ENCODE measurements around the gene TINAGL1.

TINAGL1 gene

DNA sequence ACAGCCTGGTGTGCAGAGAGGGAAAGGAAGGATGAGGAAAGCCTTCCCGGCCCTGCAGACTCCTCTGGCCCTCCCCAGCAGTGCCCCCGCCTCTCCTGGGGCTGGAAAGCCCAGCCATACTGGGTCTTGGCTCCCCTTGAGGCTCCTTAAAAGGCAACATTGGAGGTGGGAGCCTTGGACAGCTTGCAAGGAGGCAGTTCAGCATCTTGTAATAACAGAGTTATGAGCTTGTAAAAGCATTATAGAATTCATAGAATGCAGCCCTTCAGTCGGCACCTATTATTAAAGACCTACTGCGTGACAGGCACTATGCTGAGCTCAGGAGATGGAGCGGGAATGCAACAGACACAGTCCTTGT, 4.2 kb downstream of the TINAGL1 start:
- DNase-seq = no peak
- Histone ChIP-seq H3K23ac (ENCODE audit: low read length) (no peak overlapping the region), H3K4me3 (ENCODE audit: low read length) (no peak overlapping the region), H3K18ac (ENCODE audit: low read length) (no peak overlapping the region), H3K4ac (ENCODE audit: low read depth, low read length) (no peak overlapping the region), H2AK5ac (ENCODE audit: low read length) (no peak overlapping the region), H3K36me3 (ENCODE audit: control insufficient read depth, insufficient read depth, low read length) (no peaks in the 10 kb centered on the region), H3K79me2 (ENCODE audit: control insufficient read depth, insufficient read depth, low read length) (no peaks in the 10 kb centered on the region), H2BK5ac (ENCODE audit: low read length) (no peak overlapping the region), H4K5ac (ENCODE audit: low read length) (no peak overlapping the region), H3K27ac (ENCODE audit: low read depth, low read length) (no peak overlapping the region), H3K27me3 (ENCODE audit: insufficient read depth, low read length, poor library complexity) (no peaks in the 10 kb centered on the region), H3K56ac (ENCODE audit: low read length) (peak overlapping the region; percentile 53), H3K4me1 (ENCODE audit: control insufficient read depth, low read depth, low read length) (peaks cover 11% of the 10 kb centered on the region), H4K8ac (ENCODE audit: low read depth, low read length) (no peak overlapping the region), H3K4me2 (ENCODE audit: low read length) (no peak overlapping the region), H2BK120ac (ENCODE audit: low read depth, low read length) (no peak overlapping the region), H2BK15ac (replicated peaks; ENCODE audit: low read depth) (no peak overlapping the region), H3K79me1 (ENCODE audit: low read length) (no peaks in the 10 kb centered on the region), H3K9ac (ENCODE audit: low read length) (no peak overlapping the region)
- no CpG with 5 or more reads among the region's 5 CpGs for WGBS (ENCODE audit: extremely low coverage, insufficient coverage, low lambda C conversion rate)

DNA sequence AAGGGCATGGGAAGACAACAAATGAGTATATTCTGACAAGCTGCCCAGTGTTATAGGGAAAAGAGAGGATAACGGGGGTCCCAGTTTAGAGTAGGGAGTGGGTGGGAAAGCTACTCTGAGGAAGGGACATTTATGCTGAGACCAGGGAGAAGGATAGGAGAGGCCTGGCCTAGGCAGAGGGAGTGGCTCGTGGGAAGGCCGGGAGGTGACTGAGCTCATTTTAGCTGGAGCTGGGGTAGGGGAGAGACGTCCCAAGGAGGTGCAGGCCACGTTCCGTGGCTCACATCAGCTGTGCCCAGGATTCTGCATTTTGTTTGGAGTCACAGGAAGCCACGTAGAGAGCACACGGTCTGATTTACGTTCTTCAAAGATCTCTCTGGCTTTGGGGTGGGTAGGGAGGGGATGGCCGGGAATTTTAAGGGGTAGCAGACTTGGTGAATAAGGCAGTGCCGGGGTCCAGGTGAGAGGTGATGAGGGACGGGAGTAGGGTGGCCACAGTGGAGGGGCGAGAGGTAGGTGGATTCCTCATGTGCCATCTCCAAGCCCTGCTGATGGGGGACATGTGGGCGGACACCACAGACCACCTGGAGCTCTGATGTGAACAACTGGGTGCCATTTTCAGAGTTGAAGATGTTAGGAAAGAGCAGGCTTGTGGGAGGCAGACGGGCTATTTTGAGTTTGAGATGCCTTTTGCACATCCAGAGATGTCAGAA, 4.7 kb downstream of the TINAGL1 start:
- Histone ChIP-seq H2BK120ac (ENCODE audit: low read depth, low read length) (no peak overlapping the region), H3K79me2 (ENCODE audit: control insufficient read depth, insufficient read depth, low read length) (no peaks in the 10 kb centered on the region), H3K23ac (ENCODE audit: low read length) (no peak overlapping the region), H2AK5ac (ENCODE audit: low read length) (no peak overlapping the region), H3K18ac (ENCODE audit: low read length) (no peak overlapping the region), H3K4me1 (ENCODE audit: control insufficient read depth, low read depth, low read length) (peaks cover 7% of the 10 kb centered on the region), H3K4ac (ENCODE audit: low read depth, low read length) (no peak overlapping the region), H3K4me3 (ENCODE audit: low read length) (no peak overlapping the region), H4K8ac (ENCODE audit: low read depth, low read length) (no peak overlapping the region), H2BK5ac (ENCODE audit: low read length) (no peak overlapping the region), H3K4me2 (ENCODE audit: low read length) (no peak overlapping the region), H3K9ac (ENCODE audit: low read length) (no peak overlapping the region), H3K56ac (ENCODE audit: low read length) (no peak overlapping the region), H3K79me1 (ENCODE audit: low read length) (no peaks in the 10 kb centered on the region), H2BK15ac (replicated peaks; ENCODE audit: low read depth) (no peak overlapping the region), H3K36me3 (ENCODE audit: control insufficient read depth, insufficient read depth, low read length) (no peaks in the 10 kb centered on the region), H4K5ac (ENCODE audit: low read length) (no peak overlapping the region), H3K27ac (ENCODE audit: low read depth, low read length) (no peak overlapping the region), H3K27me3 (ENCODE audit: insufficient read depth, low read length, poor library complexity) (no peaks in the 10 kb centered on the region)
- no peak for DNase-seq
- WGBS (ENCODE audit: extremely low coverage, insufficient coverage, low lambda C conversion rate) = no CpG with 5 or more reads among the region's 15 CpGs

DNA sequence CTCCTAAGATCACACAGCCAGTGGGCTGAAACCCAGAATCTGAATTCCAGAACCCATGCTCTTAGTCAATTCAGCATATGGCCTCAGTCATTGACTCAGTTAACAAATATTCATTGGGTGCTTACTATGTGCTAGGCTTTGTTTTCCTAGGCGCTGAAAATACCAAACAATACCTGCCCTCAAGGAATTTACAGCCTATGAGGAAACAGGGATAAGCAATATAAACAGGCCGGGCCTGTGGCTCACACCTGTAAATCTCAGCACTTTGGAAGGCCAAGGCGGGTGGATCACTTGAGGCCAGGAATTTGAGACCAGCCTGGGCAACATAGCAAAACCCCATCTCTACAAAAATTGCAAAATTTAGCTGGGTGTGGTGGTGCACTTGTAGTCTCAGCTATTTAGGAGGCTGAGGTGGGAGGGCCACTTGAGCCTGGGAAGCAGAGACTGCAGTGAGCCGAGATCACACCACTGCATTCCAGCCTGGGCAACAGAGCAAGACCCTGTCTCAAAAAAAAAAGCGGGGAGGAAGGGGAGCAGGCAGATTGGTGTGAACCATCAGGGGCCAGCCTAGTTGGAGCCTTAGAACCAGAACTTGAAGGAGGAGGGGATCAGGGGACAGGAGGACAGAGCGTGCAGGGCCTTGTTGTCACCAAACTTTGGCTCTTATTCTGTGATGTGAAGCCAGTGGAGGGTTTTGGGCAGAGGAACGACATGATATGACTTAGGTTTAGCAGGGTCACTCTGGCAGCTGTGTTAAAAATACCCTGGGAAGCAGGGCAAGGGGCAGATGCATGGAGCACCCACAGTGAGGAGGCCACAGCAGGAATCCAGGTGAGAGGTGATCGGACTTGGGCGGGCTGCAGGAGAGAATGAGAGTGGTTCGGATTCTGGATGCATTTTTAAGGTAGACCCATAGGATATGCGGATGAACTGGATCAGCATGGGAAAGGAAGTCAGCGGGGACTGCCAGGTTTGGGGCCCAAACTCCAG, 5.8 kb downstream of the TINAGL1 start:
- H3K4ac ChIP-seq (ENCODE audit: low read depth, low read length) = no peak overlapping the region
- no peaks in the 10 kb centered on the region for H3K36me3 ChIP-seq (ENCODE audit: control insufficient read depth, insufficient read depth, low read length)
- no peak overlapping the region for H2BK120ac ChIP-seq (ENCODE audit: low read depth, low read length)
- no peak overlapping the region for H2BK15ac ChIP-seq (replicated peaks; ENCODE audit: low read depth)
- H2BK5ac ChIP-seq (ENCODE audit: low read length) = no peak overlapping the region
- no peak overlapping the region for H3K23ac ChIP-seq (ENCODE audit: low read length)
- H3K9ac ChIP-seq (ENCODE audit: low read length) = no peak overlapping the region
- no peaks in the 10 kb centered on the region for H3K27me3 ChIP-seq (ENCODE audit: insufficient read depth, low read length, poor library complexity)
- no CpG with 5 or more reads among the region's 12 CpGs for WGBS (ENCODE audit: extremely low coverage, insufficient coverage, low lambda C conversion rate)
- H3K79me2 ChIP-seq (ENCODE audit: control insufficient read depth, insufficient read depth, low read length) = no peaks in the 10 kb centered on the region
- no peak overlapping the region for H3K4me3 ChIP-seq (ENCODE audit: low read length)
- H3K18ac ChIP-seq (ENCODE audit: low read length) = no peak overlapping the region
- H3K4me2 ChIP-seq (ENCODE audit: low read length) = no peak overlapping the region
- no peak overlapping the region for H4K8ac ChIP-seq (ENCODE audit: low read depth, low read length)
- no peak overlapping the region for H2AK5ac ChIP-seq (ENCODE audit: low read length)
- no peaks in the 10 kb centered on the region for H3K79me1 ChIP-seq (ENCODE audit: low read length)
- H4K5ac ChIP-seq (ENCODE audit: low read length) = no peak overlapping the region
- H3K56ac ChIP-seq (ENCODE audit: low read length) = peak overlapping the region; percentile 49
- H3K27ac ChIP-seq (ENCODE audit: low read depth, low read length) = no peak overlapping the region
- DNase-seq = peak; percentile 31
- peaks cover 1% of the 10 kb centered on the region for H3K4me1 ChIP-seq (ENCODE audit: control insufficient read depth, low read depth, low read length)

GRCh38 chr1:31583082-31583994, 7.0 kb downstream of the TINAGL1 start:
- Histone ChIP-seq H3K4ac (ENCODE audit: low read depth, low read length) (no peak overlapping the region), H4K8ac (ENCODE audit: low read depth, low read length) (no peak overlapping the region), H3K79me1 (ENCODE audit: low read length) (no peaks in the 10 kb centered on the region), H3K27ac (ENCODE audit: low read depth, low read length) (no peak overlapping the region), H3K4me2 (ENCODE audit: low read length) (no peak overlapping the region), H3K9ac (ENCODE audit: low read length) (no peak overlapping the region), H3K4me1 (ENCODE audit: control insufficient read depth, low read depth, low read length) (peaks cover 1% of the 10 kb centered on the region), H3K56ac (ENCODE audit: low read length) (no peak overlapping the region), H2BK5ac (ENCODE audit: low read length) (no peak overlapping the region), H3K4me3 (ENCODE audit: low read length) (no peak overlapping the region), H3K18ac (ENCODE audit: low read length) (no peak overlapping the region), H2AK5ac (ENCODE audit: low read length) (no peak overlapping the region), H2BK15ac (replicated peaks; ENCODE audit: low read depth) (no peak overlapping the region), H3K23ac (ENCODE audit: low read length) (no peak overlapping the region), H2BK120ac (ENCODE audit: low read depth, low read length) (no peak overlapping the region), H4K5ac (ENCODE audit: low read length) (no peak overlapping the region), H3K36me3 (ENCODE audit: control insufficient read depth, insufficient read depth, low read length) (no peaks in the 10 kb centered on the region), H3K27me3 (ENCODE audit: insufficient read depth, low read length, poor library complexity) (no peaks in the 10 kb centered on the region), H3K79me2 (ENCODE audit: control insufficient read depth, insufficient read depth, low read length) (no peaks in the 10 kb centered on the region)
- DNase-seq = no peak
- WGBS (ENCODE audit: extremely low coverage, insufficient coverage, low lambda C conversion rate) = no CpG with 5 or more reads among the region's 16 CpGs

GRCh38 chr1:31583995-31584868, 7.9 kb downstream of the TINAGL1 start:
- Histone ChIP-seq H3K18ac (ENCODE audit: low read length) (no peak overlapping the region), H3K56ac (ENCODE audit: low read length) (no peak overlapping the region), H3K4me3 (ENCODE audit: low read length) (no peak overlapping the region), H3K27me3 (ENCODE audit: insufficient read depth, low read length, poor library complexity) (no peaks in the 10 kb centered on the region), H3K4me2 (ENCODE audit: low read length) (no peak overlapping the region), H3K4me1 (ENCODE audit: control insufficient read depth, low read depth, low read length) (peaks cover under 1% of the 10 kb centered on the region), H3K4ac (ENCODE audit: low read depth, low read length) (no peak overlapping the region), H3K27ac (ENCODE audit: low read depth, low read length) (no peak overlapping the region), H3K79me2 (ENCODE audit: control insufficient read depth, insufficient read depth, low read length) (no peaks in the 10 kb centered on the region), H2BK5ac (ENCODE audit: low read length) (no peak overlapping the region), H2AK5ac (ENCODE audit: low read length) (no peak overlapping the region), H4K5ac (ENCODE audit: low read length) (no peak overlapping the region), H3K36me3 (ENCODE audit: control insufficient read depth, insufficient read depth, low read length) (no peaks in the 10 kb centered on the region), H3K79me1 (ENCODE audit: low read length) (no peaks in the 10 kb centered on the region), H4K8ac (ENCODE audit: low read depth, low read length) (no peak overlapping the region), H3K23ac (ENCODE audit: low read length) (no peak overlapping the region), H3K9ac (ENCODE audit: low read length) (no peak overlapping the region), H2BK120ac (ENCODE audit: low read depth, low read length) (no peak overlapping the region), H2BK15ac (replicated peaks; ENCODE audit: low read depth) (no peak overlapping the region)
- no peak for DNase-seq
- WGBS (ENCODE audit: extremely low coverage, insufficient coverage, low lambda C conversion rate) = no CpG with 5 or more reads among the region's 13 CpGs
